Muscle layer of colon (tissue), 2 donors: ENCODE measurements around the gene GGT7.
"Not testable (repeated sequence)": the region's sequence is repeated elsewhere in the genome, so short reads cannot be mapped to it uniquely, and the experiment has no call there.

Experiments
- H3K27ac ChIP-seq: one replicate; pipeline ENCODE4 v1.7.0; 2013; ENCODE audit warnings: low read depth, mild to moderate bottlenecking, low read length, moderate library complexity
- H3K27me3 ChIP-seq, 2 donors: one replicate each; pipeline ENCODE4 v1.7.0; 2013; ENCODE audit warnings: low read length in 2 of 2, mild to moderate bottlenecking in 2 of 2; ENCODE audit not compliant: insufficient read depth in 2 of 2, control insufficient read depth in 1 of 2
- H3K36me3 ChIP-seq: one replicate; pipeline ENCODE4 v1.7.0; 2013; ENCODE audit warnings: mild to moderate bottlenecking, low read length; ENCODE audit not compliant: insufficient read depth
- H3K4me1 ChIP-seq: one replicate; pipeline ENCODE4 v1.7.0; 2013; ENCODE audit warnings: mild to moderate bottlenecking, low read length; ENCODE audit not compliant: insufficient read depth
- H3K4me3 ChIP-seq, 2 donors: one replicate each; pipeline ENCODE4 v1.7.0; 2013; ENCODE audit warnings: low read length in 2 of 2, low read depth in 1 of 2, mild to moderate bottlenecking in 1 of 2, moderate library complexity in 1 of 2
- H3K9ac ChIP-seq: one replicate; pipeline ENCODE4 v1.7.0; 2013; ENCODE audit warnings: low read length
- H3K9me3 ChIP-seq: one replicate; pipeline ENCODE4 v1.7.0; 2013; ENCODE audit warnings: mild to moderate bottlenecking, low read length
- donor health status: abdominal sarcoma.
- donor health status: Adenocarcinoma of cecum.

Gene GGT7

GRCh38 chr20:34808583-34808982 lies 64.1 kb downstream of the GGT7 start:
- H3K36me3 ChIP-seq: no peaks in the 10 kb centered on the region
- H3K4me1 ChIP-seq: peaks cover 10% of the 10 kb centered on the region
- no peaks in the 10 kb centered on the region for H3K9me3 ChIP-seq
- H3K27ac ChIP-seq: no peak overlapping the region
- H3K4me3 ChIP-seq: no peak overlapping the region
- no peak overlapping the region for H3K9ac ChIP-seq
- no peaks in the 10 kb centered on the region for H3K27me3 ChIP-seq

GRCh38 chr20:34807944-34808465 lies 64.7 kb downstream of the GGT7 start:
- H3K4me3 ChIP-seq, H3K27ac ChIP-seq, H3K9ac ChIP-seq, H3K9me3 ChIP-seq, H3K4me1 ChIP-seq, H3K36me3 ChIP-seq, H3K27me3 ChIP-seq: not testable (repeated sequence)

GRCh38 chr20:34806255-34806654 lies 66.4 kb downstream of the GGT7 start:
- Histone ChIP-seq H3K9me3 (no peaks in the 10 kb centered on the region), H3K27me3 (no peaks in the 10 kb centered on the region), H3K4me1 (peaks cover 1% of the 10 kb centered on the region), H3K36me3 (no peaks in the 10 kb centered on the region), H3K4me3 (no peak overlapping the region), H3K27ac (no peak overlapping the region), H3K9ac (no peak overlapping the region)

- Histone ChIP-seq H3K9ac (no peak overlapping the region), H3K27me3 (no peaks in the 10 kb centered on the region), H3K36me3 (no peaks in the 10 kb centered on the region), H3K4me3 (no peak overlapping the region), H3K9me3 (no peaks in the 10 kb centered on the region), H3K4me1 (no peaks in the 10 kb centered on the region), H3K27ac (no peak overlapping the region)
These were observed 73.8 kb downstream of the GGT7 start for GRCh38 chr20:34798871-34799270.

- H3K9me3 ChIP-seq: no peaks in the 10 kb centered on the region
- no peak overlapping the region for H3K4me3 ChIP-seq
- H3K27ac ChIP-seq: no peak overlapping the region
- no peak overlapping the region for H3K9ac ChIP-seq
- H3K4me1 ChIP-seq: no peaks in the 10 kb centered on the region
- H3K36me3 ChIP-seq: no peaks in the 10 kb centered on the region
- H3K27me3 ChIP-seq: no peaks in the 10 kb centered on the region
These were observed 74.3 kb downstream of the GGT7 start for GRCh38 chr20:34798328-34798727.

- Histone ChIP-seq H3K9me3 (no peaks in the 10 kb centered on the region), H3K4me1 (no peaks in the 10 kb centered on the region), H3K27me3 (no peaks in the 10 kb centered on the region), H3K9ac (no peak overlapping the region), H3K27ac (no peak overlapping the region), H3K4me3 (no peak overlapping the region), H3K36me3 (no peaks in the 10 kb centered on the region)
These were observed 75.4 kb downstream of the GGT7 start for GRCh38 chr20:34797012-34797995.
